Gastrocnemius medialis (tissue), 4 donors: ENCODE results near the gene SFT2D2.

ENCODE experiments used
- CTCF ChIP-seq, 5 experiments: fragments of 450-650 bp in 3 of 5; fragments of 200-600 bp in 2 of 5; sonication (generic) in 2 of 5; IDR thresholded peaks in 4 of 5; conservative IDR thresholded peaks in 1 of 5; 1 replicate in 4 of 5; 2 replicates in 1 of 5; pipeline ENCODE4 v1.5.1; 2016 to 2019; ENCODE audit warnings: antibody characterized with exemption in 5 of 5, mild to moderate bottlenecking in 3 of 5, moderate library complexity in 3 of 5
- POLR2A ChIP-seq, 2 donors: fragments of 450-650 bp; IDR thresholded peaks; one replicate each; pipeline ENCODE4 v1.6.1; 2017; ENCODE audit warnings: antibody characterized with exemption in 2 of 2, mild to moderate bottlenecking in 2 of 2, moderate library complexity in 2 of 2

- no peak for TF ChIP-seq CTCF (IDR thresholded peaks at IDR 0.05 in 4 of 5, conservative IDR thresholded peaks at IDR 0.05 in 1 of 5)
- TF ChIP-seq POLR2A (IDR thresholded peaks at IDR 0.05): no peak
Measured at GRCh38 chr1:168213349-168213748, 12.5 kb upstream of the SFT2D2 start.
